Gastroesophageal sphincter (tissue), 4 donors: ENCODE measurements around the gene TSC22D3. TPM values are rescaled to one million over a fixed set of nuclear protein-coding genes. Genes with fewer than 3 reads are reported as not detected.
"Not testable (repeated sequence)": the region's sequence is repeated elsewhere in the genome, so short reads cannot be mapped to it uniquely, and the experiment has no call there.

Source experiments
- ATAC-seq: fragments of 150-250 bp; one replicate; pipeline ENCODE4 v1.9.1; 2016; ENCODE audit warnings: mild to moderate bottlenecking, moderate library complexity
- H3K27ac ChIP-seq, 4 donors: fragments of 200-600 bp; sonication (generic) in 3 of 4; 1 replicate in 3 of 4; 2 replicates in 1 of 4; pipeline ENCODE4 v1.5.1; 2016 to 2019
- H3K27me3 ChIP-seq: fragments of 200-600 bp; sonication (generic); one replicate; pipeline ENCODE4 v1.5.1; 2019
- H3K36me3 ChIP-seq, 2 donors: fragments of 200-600 bp; sonication (generic); one replicate each; pipeline ENCODE4 v1.5.1; 2019; ENCODE audit warnings: control low read depth in 1 of 2
- H3K4me1 ChIP-seq, 3 donors: fragments of 200-600 bp; sonication (generic); 1 replicate in 2 of 3; 2 replicates in 1 of 3; pipeline ENCODE4 v1.5.1; 2016 to 2019; ENCODE audit warnings: control low read depth in 2 of 3
- H3K4me3 ChIP-seq, 2 donors: fragments of 200-600 bp; sonication (generic); one replicate each; pipeline ENCODE4 v1.5.1; 2019; ENCODE audit warnings: mild to moderate bottlenecking in 1 of 2, moderate library complexity in 1 of 2
- H3K9me3 ChIP-seq, 3 donors: fragments of 200-600 bp; sonication (generic); one replicate each; pipeline ENCODE4 v1.5.1; 2017 to 2019; ENCODE audit warnings: control low read depth in 2 of 3
- CTCF ChIP-seq, 4 experiments: fragments of 200-600 bp in 2 of 4; fragments of 450-650 bp in 2 of 4; sonication (generic) in 1 of 4; IDR thresholded peaks; one replicate each; pipeline ENCODE4 v1.5.1; 2017 to 2019; ENCODE audit warnings: antibody characterized with exemption in 4 of 4, mild to moderate bottlenecking in 2 of 4, moderate library complexity in 2 of 4
- EP300 ChIP-seq: sonication (generic); formaldehyde crosslinking; IDR thresholded peaks from one replicate; pipeline ENCODE4 v1.6.1; 2017; ENCODE audit warnings: antibody characterized with exemption, mild to moderate bottlenecking
- POLR2A ChIP-seq, 2 donors: fragments of 450-650 bp; IDR thresholded peaks; one replicate each; pipeline ENCODE4 v1.6.1; 2017; ENCODE audit warnings: antibody characterized with exemption in 2 of 2, mild to moderate bottlenecking in 2 of 2, moderate library complexity in 1 of 2
- POLR2AphosphoS5 ChIP-seq: sonication (generic); formaldehyde crosslinking; IDR thresholded peaks from one replicate; pipeline ENCODE4 v1.6.1; 2017; ENCODE audit warnings: antibody characterized with exemption
- WGBS, 2 donors: methylation state at CpG; one replicate each; pipeline ENCODE4 v1.1.5; 2018; ENCODE audit warnings: low coverage in 1 of 2; 5-methylcytosine and 5-hydroxymethylcytosine counted together
- total RNA-seq, 4 donors: library from RNA; depleted of rRNA; stranded (reverse); fragments of >200 nt; gene quantifications; one replicate each; pipeline ENCODE4 v1.1.0, GENCODE V29; 2016

TSC22D3 gene
- total RNA-seq, 4 donors from 2014 or later = 561 to 849 (median 691) TPM

- TF ChIP-seq EP300 (no peak), POLR2A (IDR thresholded peaks at IDR 0.05) (no peak), CTCF (IDR thresholded peaks at IDR 0.05) (no peak), POLR2AphosphoS5 (no peak)
- H3K36me3 ChIP-seq = no peaks in the 10 kb centered on the region
- H3K27me3 ChIP-seq = no peaks in the 10 kb centered on the region
- 80% methylated on average over 1 of the region's 3 CpGs; no CpG with 5 or more reads in 1 of the 2 donors for WGBS, 2 donors
- ATAC-seq = no peak
- H3K27ac ChIP-seq = no peak overlapping the region
- H3K9me3 ChIP-seq = no peaks in the 10 kb centered on the region
- H3K4me3 ChIP-seq = no peak overlapping the region
- peaks cover 0 to 32% (median 4%) of the 10 kb centered on the region in 3 donors for H3K4me1 ChIP-seq
Measured at GRCh38 chrX:107687445-107687844, 88.1 kb downstream of the TSC22D3 start.

- H3K27me3 ChIP-seq = no peaks in the 10 kb centered on the region
- 30 to 65% methylated on average over 2 to 3 of the region's 3 CpGs for WGBS, 2 donors
- TF ChIP-seq POLR2AphosphoS5 (no peak), POLR2A (IDR thresholded peaks at IDR 0.05) (no peak), CTCF (IDR thresholded peaks at IDR 0.05) (no peak)
- no peaks in the 10 kb centered on the region for H3K36me3 ChIP-seq
- no peak overlapping the region for H3K27ac ChIP-seq
- H3K4me3 ChIP-seq = no peak overlapping the region
- H3K4me1 ChIP-seq = peaks cover 0 to 39% (median 4%) of the 10 kb centered on the region in 3 donors
- H3K9me3 ChIP-seq = no peaks in the 10 kb centered on the region
- ATAC-seq = no peak
Measured at GRCh38 chrX:107686792-107687191, 88.8 kb downstream of the TSC22D3 start.

- Histone ChIP-seq H3K27me3 (no peaks in the 10 kb centered on the region), H3K27ac (peak overlapping the region in 2 of 4 donors; percentile 53 to 81), H3K4me3 (no peak overlapping the region), H3K4me1 (peaks cover 0 to 39% (median 4%) of the 10 kb centered on the region in 3 donors), H3K9me3 (no peaks in the 10 kb centered on the region), H3K36me3 (no peaks in the 10 kb centered on the region)
- no peak for ATAC-seq
- TF ChIP-seq POLR2AphosphoS5 (no peak), EP300 (no peak), CTCF (IDR thresholded peaks at IDR 0.05) (no peak), POLR2A (IDR thresholded peaks at IDR 0.05) (no peak)
- 33 to 91% methylated on average over 1 to 2 of the region's 3 CpGs for WGBS, 2 donors
Measured at GRCh38 chrX:107686026-107686425, 89.6 kb downstream of the TSC22D3 start.

GRCh38 chrX:107685586-107685985, 90.0 kb downstream of the TSC22D3 start:
- peak overlapping the region in 3 of 4 donors; percentile 53 to 81 (median 75) for H3K27ac ChIP-seq
- 100% methylated on average over 3 of the region's 9 CpGs; no CpG with 5 or more reads in 1 of the 2 donors for WGBS, 2 donors
- not testable (repeated sequence) for H3K4me3 ChIP-seq, H3K9me3 ChIP-seq, H3K27me3 ChIP-seq, ATAC-seq, H3K36me3 ChIP-seq
- peaks cover 0 to 39% (median 4%) of the 10 kb centered on the region in 3 donors for H3K4me1 ChIP-seq

GRCh38 chrX:107684956-107685385, 90.6 kb downstream of the TSC22D3 start:
- Histone ChIP-seq H3K27ac (peak overlapping the region in 3 of 4 donors; percentile 70 to 81 (median 75)), H3K4me1 (peaks cover 0 to 39% (median 4%) of the 10 kb centered on the region in 3 donors), H3K36me3 (no peaks in the 10 kb centered on the region), H3K4me3 (no peak overlapping the region), H3K9me3 (no peaks in the 10 kb centered on the region), H3K27me3 (no peaks in the 10 kb centered on the region)
- TF ChIP-seq POLR2AphosphoS5 = peak; percentile 21
- no peak for TF ChIP-seq EP300
- 80% methylated on average over 1 of the region's 5 CpGs; no CpG with 5 or more reads in 1 of the 2 donors for WGBS, 2 donors
- peak; percentile 68 for ATAC-seq

- Histone ChIP-seq H3K36me3 (no peaks in the 10 kb centered on the region), H3K27ac (peak overlapping the region; percentile 70 to 81 (median 76)), H3K4me3 (no peak overlapping the region), H3K4me1 (peaks cover 0 to 46% (median 4%) of the 10 kb centered on the region in 3 donors), H3K27me3 (no peaks in the 10 kb centered on the region), H3K9me3 (no peaks in the 10 kb centered on the region)
- ATAC-seq = no peak
- no peak for TF ChIP-seq POLR2A (IDR thresholded peaks at IDR 0.05)
- TF ChIP-seq CTCF (IDR thresholded peaks at IDR 0.05) = no peak
- no peak for TF ChIP-seq POLR2AphosphoS5
- 52 to 63% methylated on average over 3 of the region's 3 CpGs for WGBS, 2 donors
Measured at GRCh38 chrX:107683931-107684330, 91.7 kb downstream of the TSC22D3 start.
